ENCODE results near the gene SHANK2.

GRCh38 chr11:71214553-71215424 lies 37.6 kb downstream of the SHANK2 start:
- TF ChIP-seq CTCF (conservative IDR thresholded peaks at IDR 0.05) (no peak), ZFX (IDR thresholded peaks at IDR 0.05) (no peak)

Data from C4-2B (cell line).